Stimulated activated naive CD4-positive, alpha-beta T cell (primary cell): ENCODE results near the gene IGF2BP1.
"Not testable (repeated sequence)": the region's sequence is repeated elsewhere in the genome, so short reads cannot be mapped to it uniquely, and the experiment has no call there.

ENCODE experiments used
- DNase-seq, 6 experiments: peaks; one replicate each; lab custom pipeline; 2025; lab: John Stamatoyannopoulos, UW

IGF2BP1 gene

GRCh38 chr17:48995974-48996721, 1.0 kb upstream of the IGF2BP1 start:
- DNase-seq = peak in 1 of 6 experiments; percentile 38

GRCh38 chr17:48996722-48997102, 473 bp upstream of the IGF2BP1 start:
- DNase-seq = peak in 2 of 6 experiments; percentile 17 to 38

GRCh38 chr17:48997827-48998586, 822 bp downstream of the IGF2BP1 start:
- peak in 1 of 6 experiments; percentile 21 for DNase-seq

- no peak for DNase-seq
Measured at GRCh38 chr17:48998587-48999440, 1.6 kb downstream of the IGF2BP1 start.

- no peak for DNase-seq
Measured at GRCh38 chr17:49000943-49001342, 3.8 kb downstream of the IGF2BP1 start.

- DNase-seq = no peak
Measured at GRCh38 chr17:49001671-49002070, 4.5 kb downstream of the IGF2BP1 start.

GRCh38 chr17:49002331-49002730, 5.1 kb downstream of the IGF2BP1 start:
- no peak for DNase-seq

GRCh38 chr17:49002766-49003165, 5.6 kb downstream of the IGF2BP1 start:
- DNase-seq = no peak

GRCh38 chr17:49003557-49004511, 6.6 kb downstream of the IGF2BP1 start:
- no peak for DNase-seq

GRCh38 chr17:49005140-49005539, 8.0 kb downstream of the IGF2BP1 start:
- no peak for DNase-seq

- not testable (repeated sequence) for DNase-seq
Measured at GRCh38 chr17:49008908-49009307, 11.7 kb downstream of the IGF2BP1 start.

- DNase-seq = no peak
Measured at GRCh38 chr17:49012769-49013255, 15.6 kb downstream of the IGF2BP1 start.

- no peak for DNase-seq
Measured at GRCh38 chr17:49013311-49014213, 16.4 kb downstream of the IGF2BP1 start.

- DNase-seq = no peak
Measured at GRCh38 chr17:49015179-49015923, 18.2 kb downstream of the IGF2BP1 start.

GRCh38 chr17:49015924-49016774, 19.0 kb downstream of the IGF2BP1 start:
- no peak for DNase-seq

GRCh38 chr17:49016775-49017463, 19.7 kb downstream of the IGF2BP1 start:
- DNase-seq = no peak

- no peak for DNase-seq
Measured at GRCh38 chr17:49018116-49018612, 21.0 kb downstream of the IGF2BP1 start.
